Activated T-cell treated with anti-CD3 and anti-CD28 coated beads, Interleukin-2, amount 50 U/mL, for 72 hours (primary cell): ENCODE results near the gene RCSD1. TPM values are rescaled to one million over a fixed set of nuclear protein-coding genes. Genes with fewer than 3 reads are reported as not detected.
A peak's percentile ranks its signal among the peaks of the same experiment; 100 is the strongest.

Experiments
- ATAC-seq, 2 donors: fragments of 150-1000 bp; cut with Tn5 transposase; replicated peaks in 1 of 2; 2 replicates each; pipeline ENCODE4 v1.10.0; 2021; ENCODE audit warnings: moderate library complexity in 2 of 2, mild to moderate bottlenecking in 1 of 2
- DNase-seq, 2 donors: peaks; one replicate each; pipeline ENCODE4 v3.0.0; 2021 to 2022; ENCODE audit warnings: mixed read lengths in 1 of 2
- H3K27ac Mint-ChIP-seq: one replicate; pipeline ENCODE4 v1.8.0; 2022; ENCODE audit warnings: mild to moderate bottlenecking, moderate library complexity, mixed read lengths
- H3K27me3 Mint-ChIP-seq: one replicate; pipeline ENCODE4 v1.8.0; 2022; ENCODE audit warnings: low read depth, mixed read lengths
- H3K36me3 Mint-ChIP-seq, 2 donors: one replicate each; pipeline ENCODE4 v1.8.0; 2022; ENCODE audit warnings: mixed read lengths in 2 of 2, mild to moderate bottlenecking in 1 of 2; ENCODE audit not compliant: insufficient read depth in 2 of 2
- H3K4me1 Mint-ChIP-seq: one replicate; pipeline ENCODE4 v1.8.0; 2022; ENCODE audit warnings: low read depth, mixed read lengths
- H3K4me3 Mint-ChIP-seq, 2 donors: one replicate each; pipeline ENCODE4 v1.8.0; 2022; ENCODE audit warnings: mild to moderate bottlenecking in 2 of 2, mixed read lengths in 2 of 2, moderate library complexity in 2 of 2
- H3K9me3 Mint-ChIP-seq, 2 donors: one replicate each; pipeline ENCODE4 v1.8.0; 2022; ENCODE audit warnings: mixed read lengths in 2 of 2
- total RNA-seq, 2 donors: library from RNA; stranded (reverse); gene quantifications; one replicate each; pipeline ENCODE4 v1.2.3, GENCODE V29; 2022

The RCSD1 gene, protein sequence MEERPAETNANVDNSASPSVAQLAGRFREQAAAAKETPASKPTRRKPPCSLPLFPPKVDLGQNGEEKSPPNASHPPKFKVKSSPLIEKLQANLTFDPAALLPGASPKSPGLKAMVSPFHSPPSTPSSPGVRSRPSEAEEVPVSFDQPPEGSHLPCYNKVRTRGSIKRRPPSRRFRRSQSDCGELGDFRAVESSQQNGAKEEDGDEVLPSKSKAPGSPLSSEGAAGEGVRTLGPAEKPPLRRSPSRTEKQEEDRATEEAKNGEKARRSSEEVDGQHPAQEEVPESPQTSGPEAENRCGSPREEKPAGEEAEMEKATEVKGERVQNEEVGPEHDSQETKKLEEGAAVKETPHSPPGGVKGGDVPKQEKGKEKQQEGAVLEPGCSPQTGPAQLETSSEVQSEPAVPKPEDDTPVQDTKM
- total RNA-seq, result 10 to 100 TPM; 62.0 to 69.5 TPM

DNA sequence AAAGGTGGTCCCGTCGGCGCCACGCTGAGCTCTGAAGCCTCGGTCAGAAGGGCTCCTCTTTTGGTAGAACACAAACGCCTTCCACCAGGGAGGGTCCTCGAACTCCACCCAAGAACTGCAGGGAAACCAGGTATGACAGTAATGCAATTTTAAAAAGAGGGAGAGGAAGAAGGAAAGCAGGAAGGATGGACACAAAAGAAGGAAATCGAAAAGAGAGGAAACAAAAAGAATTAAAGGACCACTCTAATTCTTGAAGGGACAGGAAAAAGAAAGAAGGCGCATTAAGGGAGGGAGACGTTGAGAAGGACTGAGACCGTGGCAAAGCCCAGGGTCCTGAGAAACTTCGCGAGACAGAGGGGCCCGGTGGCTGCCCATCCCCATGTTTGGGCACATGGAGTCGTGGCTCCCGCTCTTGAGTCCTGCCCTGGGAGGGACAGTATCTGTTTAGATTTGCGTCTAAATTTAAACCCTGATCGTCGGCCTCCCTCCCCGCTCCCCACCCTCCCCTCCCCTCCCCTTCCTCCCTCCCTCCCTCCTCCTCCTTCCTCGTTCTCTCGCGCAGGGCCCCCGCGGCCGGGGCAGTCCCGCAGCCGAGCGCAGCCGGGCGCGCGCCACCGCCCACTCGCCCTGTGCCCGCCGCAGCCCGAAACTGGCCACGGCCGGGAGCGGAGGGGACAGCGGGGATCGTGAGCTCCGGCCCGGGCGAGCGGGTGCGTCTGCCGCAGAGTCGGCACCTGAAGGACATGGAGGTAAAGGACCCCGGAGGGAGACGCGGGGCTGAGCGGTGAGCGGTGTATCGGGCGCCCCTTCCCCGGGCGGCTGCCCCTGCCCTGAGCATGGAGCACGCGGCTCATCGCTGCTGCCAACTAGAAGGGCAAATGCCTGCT lies at the start of gene RCSD1:
TSS of gene RCSD1 (plus strand) at position 552 of the 887 bp plus-strand sequence. CDS start at position 744, 192 bp downstream.
- DNase-seq (peak; percentile 75 to 81), ATAC-seq (peak; percentile 33 to 39)
- H3K27me3 Mint-ChIP-seq, result no peaks in the 10 kb centered on the region
- H3K4me3 Mint-ChIP-seq, result peak within 1 kb of the TSS; percentile 92 to 98
- peaks cover 18 to 27% of the 10 kb centered on the region in 2 donors for H3K36me3 Mint-ChIP-seq
- H3K9me3 Mint-ChIP-seq, result peaks cover 5 to 6% of the 10 kb centered on the region in 2 donors
- peak within 1 kb of the TSS; percentile 95 for H3K27ac Mint-ChIP-seq
- H3K4me1 Mint-ChIP-seq, result peaks cover 77% of the 10 kb centered on the region

DNA sequence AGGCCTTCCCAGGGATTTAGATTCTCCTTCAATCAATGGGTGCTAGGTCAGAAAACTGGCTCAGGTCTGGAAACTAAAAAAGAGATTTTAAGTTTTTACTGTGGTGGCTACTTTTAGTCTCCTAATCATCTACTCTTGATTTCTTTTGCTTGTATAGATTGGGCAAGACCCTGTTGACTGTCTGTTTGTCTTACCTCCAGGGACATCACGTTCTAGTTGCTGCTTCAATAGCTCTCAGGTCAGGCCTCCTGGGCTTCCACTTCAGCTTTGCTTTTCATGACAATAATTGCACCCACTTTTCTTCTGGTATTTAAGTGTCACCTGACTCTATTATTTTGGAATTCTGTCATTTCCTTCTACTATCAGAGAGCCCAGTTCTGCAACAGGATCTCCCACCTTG lies 48.0 kb upstream of the RCSD1 start:
- H3K4me3 Mint-ChIP-seq, result no peak overlapping the region
- ATAC-seq (no peak), DNase-seq (no peak)
- no peaks in the 10 kb centered on the region for H3K36me3 Mint-ChIP-seq
- peaks cover 6% of the 10 kb centered on the region for H3K27me3 Mint-ChIP-seq
- no peak overlapping the region for H3K27ac Mint-ChIP-seq
- no peaks in the 10 kb centered on the region for H3K4me1 Mint-ChIP-seq
- H3K9me3 Mint-ChIP-seq, result no peaks in the 10 kb centered on the region

DNA sequence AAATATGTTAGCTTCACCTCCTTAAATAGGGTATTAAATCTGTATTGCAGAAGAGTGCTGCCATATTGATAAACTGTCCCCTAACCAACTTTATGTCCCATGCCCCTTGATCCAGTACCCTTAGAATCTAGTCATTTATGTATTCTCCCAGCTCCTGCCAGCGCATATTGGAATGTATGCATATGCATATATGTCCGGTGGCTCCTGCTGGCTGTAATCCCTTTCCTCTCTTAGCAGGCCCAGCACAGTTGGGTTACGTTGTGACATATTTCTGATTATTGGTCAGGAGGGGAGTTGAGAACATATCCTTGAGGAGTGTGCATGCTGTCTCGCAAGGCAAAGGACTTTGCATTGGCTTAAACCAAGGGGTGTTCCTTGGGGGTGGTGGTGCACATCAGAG lies 47.3 kb upstream of the RCSD1 start:
- H3K36me3 Mint-ChIP-seq, result no peaks in the 10 kb centered on the region

DNA sequence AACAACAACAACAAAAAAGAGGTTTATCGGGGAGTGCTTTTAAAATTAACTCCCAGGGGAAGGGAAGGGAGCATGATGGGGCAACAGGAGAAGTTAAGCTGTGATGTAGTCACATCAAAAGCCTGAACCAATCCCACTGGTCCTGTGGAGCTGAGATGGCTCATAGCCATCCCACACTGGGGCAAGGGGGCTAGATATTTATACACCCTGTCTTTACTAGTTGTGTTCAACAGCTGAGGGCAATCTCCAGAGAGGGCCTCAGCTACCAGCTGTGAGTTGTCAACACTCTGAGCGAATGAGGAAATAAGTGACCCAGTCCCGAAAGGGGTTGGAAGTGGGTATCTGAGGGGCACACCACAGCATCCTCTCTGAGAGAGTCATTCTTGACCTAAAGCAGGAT lies 45.5 kb upstream of the RCSD1 start:
- H3K27ac Mint-ChIP-seq, result no peak overlapping the region
- ATAC-seq, result no peak
- H3K36me3 Mint-ChIP-seq, result no peaks in the 10 kb centered on the region
- no peaks in the 10 kb centered on the region for H3K27me3 Mint-ChIP-seq
- no peak for DNase-seq
- no peak overlapping the region for H3K4me3 Mint-ChIP-seq
- no peaks in the 10 kb centered on the region for H3K9me3 Mint-ChIP-seq
- no peaks in the 10 kb centered on the region for H3K4me1 Mint-ChIP-seq

More for the DNA sequence above, 47.3 kb upstream of the RCSD1 start:
- ATAC-seq (no peak), DNase-seq (no peak)
- H3K4me1 Mint-ChIP-seq, result no peaks in the 10 kb centered on the region
- no peak overlapping the region for H3K4me3 Mint-ChIP-seq
- peaks cover 4% of the 10 kb centered on the region for H3K27me3 Mint-ChIP-seq
- H3K9me3 Mint-ChIP-seq, result no peaks in the 10 kb centered on the region
- no peak overlapping the region for H3K27ac Mint-ChIP-seq

DNA sequence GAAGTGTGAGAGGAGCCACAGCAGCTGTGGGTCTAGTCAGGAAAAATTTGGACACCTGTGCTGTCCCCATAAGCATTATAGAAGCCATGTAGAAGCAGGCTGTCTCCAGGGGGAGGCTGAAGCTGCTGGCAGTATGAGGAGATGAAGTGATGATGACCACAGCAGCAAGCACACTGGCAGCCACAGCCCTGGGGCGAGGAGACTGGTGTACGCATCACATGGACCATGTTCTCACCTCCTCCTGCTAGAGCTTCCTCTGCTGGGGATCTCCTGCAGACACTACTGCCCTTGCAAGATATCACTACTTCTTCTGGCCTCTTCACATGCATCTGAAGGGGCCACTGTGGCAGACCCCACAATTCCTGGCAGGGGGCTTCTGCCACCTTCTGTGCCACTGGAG lies 42.7 kb upstream of the RCSD1 start:
- Mint-ChIP-seq H3K4me1 (no peaks in the 10 kb centered on the region), H3K4me3 (no peak overlapping the region), H3K27me3 (no peaks in the 10 kb centered on the region), H3K27ac (no peak overlapping the region), H3K36me3 (no peaks in the 10 kb centered on the region), H3K9me3 (no peaks in the 10 kb centered on the region)
- no peak for DNase-seq
- ATAC-seq, result no peak

DNA sequence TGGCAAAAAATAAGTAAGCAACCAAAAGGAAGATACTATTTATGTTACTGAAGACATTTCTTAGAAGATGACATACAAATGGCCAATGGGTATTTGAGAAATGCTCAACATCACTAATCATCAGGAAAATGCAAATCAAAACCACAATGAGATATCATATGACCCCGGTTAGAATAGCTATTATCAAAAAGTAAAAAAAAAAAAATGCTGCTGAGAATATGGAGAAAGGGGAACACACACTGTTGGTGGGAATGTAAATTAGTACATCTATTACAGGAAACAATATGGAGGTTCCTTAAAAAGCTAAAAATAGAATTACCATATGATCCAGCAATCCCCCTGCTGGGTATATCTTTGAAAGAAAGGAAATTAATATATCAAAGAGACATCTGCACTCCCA lies 42.2 kb upstream of the RCSD1 start:
- no peak overlapping the region for H3K27ac Mint-ChIP-seq
- no peaks in the 10 kb centered on the region for H3K36me3 Mint-ChIP-seq
- no peak overlapping the region for H3K4me3 Mint-ChIP-seq
- ATAC-seq, result no peak
- no peaks in the 10 kb centered on the region for H3K27me3 Mint-ChIP-seq
- no peak for DNase-seq
- no peaks in the 10 kb centered on the region for H3K9me3 Mint-ChIP-seq
- no peaks in the 10 kb centered on the region for H3K4me1 Mint-ChIP-seq

DNA sequence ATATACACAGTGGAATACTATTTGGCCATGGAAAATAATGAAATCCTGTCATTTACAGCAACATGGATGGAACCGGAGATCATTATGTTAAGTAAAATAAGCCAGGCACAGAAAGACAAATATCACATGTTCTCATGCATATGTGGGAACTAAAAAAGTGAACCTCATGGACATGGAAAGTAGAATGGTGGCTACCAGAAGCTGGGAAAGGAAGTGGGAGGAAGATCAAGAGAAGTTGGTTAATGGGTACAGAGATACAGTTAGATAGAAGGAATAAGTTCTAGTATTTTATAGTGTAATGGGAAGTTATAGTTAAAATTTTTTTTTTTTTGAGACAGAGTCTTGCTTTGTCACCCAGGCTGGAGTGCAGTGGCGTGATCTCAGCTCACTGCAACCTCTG lies 41.7 kb upstream of the RCSD1 start:
- DNase-seq (no peak), ATAC-seq (no peak)
- no peaks in the 10 kb centered on the region for H3K36me3 Mint-ChIP-seq
- H3K9me3 Mint-ChIP-seq, result no peaks in the 10 kb centered on the region
- no peak overlapping the region for H3K27ac Mint-ChIP-seq
- no peaks in the 10 kb centered on the region for H3K4me1 Mint-ChIP-seq
- H3K27me3 Mint-ChIP-seq, result no peaks in the 10 kb centered on the region
- H3K4me3 Mint-ChIP-seq, result no peak overlapping the region

DNA sequence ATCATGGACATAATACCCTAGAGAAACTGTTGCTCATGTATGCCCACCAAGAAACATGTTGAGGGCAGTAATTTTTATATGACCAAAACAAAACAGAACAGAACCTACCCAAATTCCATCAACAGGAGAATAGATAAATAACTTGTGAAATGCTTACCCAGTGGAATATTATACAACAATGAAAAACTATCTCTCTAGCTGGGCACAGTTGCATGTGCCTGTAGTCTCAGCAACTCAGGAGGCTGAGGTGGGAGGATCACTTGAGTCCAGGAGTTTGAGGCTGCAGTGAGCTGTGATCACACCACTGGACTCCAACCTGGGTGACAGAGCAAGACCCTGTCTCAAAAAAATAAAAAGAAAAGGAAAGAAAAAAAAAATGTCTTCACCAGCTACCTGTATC lies 37.6 kb upstream of the RCSD1 start:
- H3K36me3 Mint-ChIP-seq, result no peaks in the 10 kb centered on the region
- H3K27ac Mint-ChIP-seq, result no peak overlapping the region
- H3K27me3 Mint-ChIP-seq, result no peaks in the 10 kb centered on the region
- H3K9me3 Mint-ChIP-seq, result no peaks in the 10 kb centered on the region
- DNase-seq (no peak), ATAC-seq (no peak)
- H3K4me3 Mint-ChIP-seq, result no peak overlapping the region
- H3K4me1 Mint-ChIP-seq, result no peaks in the 10 kb centered on the region

DNA sequence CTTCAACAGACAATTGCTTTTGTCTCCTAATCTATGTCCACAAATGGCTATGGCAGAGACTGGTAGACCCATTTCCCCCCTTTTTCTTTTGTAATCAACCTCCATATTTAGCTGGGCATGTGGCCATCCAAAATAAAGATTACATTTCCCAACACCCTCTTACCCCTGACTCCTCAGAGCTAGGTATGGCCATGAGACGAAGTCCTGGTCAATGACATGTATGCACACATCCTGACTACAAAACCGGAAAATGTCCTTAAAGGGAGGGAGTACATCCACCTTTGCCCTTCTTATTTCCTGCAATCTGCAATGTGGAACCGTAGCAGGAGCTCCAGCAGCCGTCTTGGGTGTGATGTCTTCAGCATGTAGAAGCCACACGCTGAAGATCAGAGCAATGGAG lies 36.2 kb upstream of the RCSD1 start:
- ATAC-seq, result no peak
- H3K9me3 Mint-ChIP-seq, result no peaks in the 10 kb centered on the region
- H3K36me3 Mint-ChIP-seq, result no peaks in the 10 kb centered on the region
- no peaks in the 10 kb centered on the region for H3K27me3 Mint-ChIP-seq
- no peak overlapping the region for H3K4me3 Mint-ChIP-seq
- H3K27ac Mint-ChIP-seq, result no peak overlapping the region
- DNase-seq, result no peak
- H3K4me1 Mint-ChIP-seq, result no peaks in the 10 kb centered on the region

DNA sequence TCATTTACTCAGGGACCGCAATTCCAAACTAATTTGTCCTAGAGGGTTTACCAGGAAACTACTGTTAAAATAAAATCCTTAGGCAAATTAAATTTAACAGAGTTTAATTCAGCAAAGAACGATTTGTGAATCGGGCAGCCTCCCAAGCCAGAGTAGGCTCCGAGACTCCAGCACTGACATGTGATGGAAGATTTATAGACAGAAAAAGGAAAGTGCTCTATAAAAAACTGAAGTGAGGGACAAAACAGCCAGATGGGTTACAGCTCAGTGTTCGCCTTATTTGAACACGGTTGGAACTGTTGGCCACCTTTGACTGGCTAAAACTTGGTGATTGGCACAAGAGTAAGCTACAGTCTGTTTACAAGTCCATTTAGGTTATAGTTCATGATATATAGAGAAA lies 35.2 kb upstream of the RCSD1 start:
- Mint-ChIP-seq H3K36me3 (no peaks in the 10 kb centered on the region), H3K9me3 (no peaks in the 10 kb centered on the region), H3K4me3 (no peak overlapping the region), H3K4me1 (peaks cover 2% of the 10 kb centered on the region), H3K27ac (no peak overlapping the region), H3K27me3 (no peaks in the 10 kb centered on the region)
- ATAC-seq (no peak), DNase-seq (no peak)

DNA sequence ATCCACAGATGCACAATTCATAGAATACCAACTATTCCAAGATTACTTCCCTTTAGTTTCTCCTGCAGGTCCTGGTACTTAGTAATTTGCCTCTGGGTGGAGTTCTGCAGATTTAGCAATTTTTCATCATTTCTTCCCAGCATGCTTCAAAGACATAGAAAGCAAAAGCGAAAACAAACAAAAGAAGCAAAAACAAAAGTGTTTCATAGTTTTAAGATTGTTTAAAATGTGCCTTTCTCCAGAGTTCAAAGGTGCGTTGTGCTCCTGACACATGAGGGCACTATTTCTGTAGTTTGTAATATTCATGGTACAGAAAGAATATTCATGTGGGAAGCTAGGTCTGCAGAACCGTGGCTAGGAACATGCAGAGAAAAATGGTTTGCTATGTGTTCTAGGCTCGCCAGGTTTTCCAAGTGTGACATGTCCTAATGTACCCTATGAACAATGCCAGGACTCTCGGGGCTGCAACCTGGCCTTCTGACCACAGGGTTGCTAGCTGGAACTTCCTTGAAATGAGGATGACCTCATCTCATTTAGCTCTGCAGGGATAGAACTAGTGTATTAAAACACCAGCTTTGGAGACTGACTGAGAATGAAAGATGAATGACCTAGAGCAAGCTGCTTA lies 30.0 kb upstream of the RCSD1 start:
- no peaks in the 10 kb centered on the region for H3K27me3 Mint-ChIP-seq
- peaks cover 1% of the 10 kb centered on the region in 2 donors for H3K36me3 Mint-ChIP-seq
- peak overlapping the region; percentile 97 for H3K27ac Mint-ChIP-seq
- peak overlapping the region; percentile 71 to 74 for H3K4me3 Mint-ChIP-seq
- ATAC-seq (peak; percentile 84 to 91), DNase-seq (peak; percentile 27 to 32)
- H3K4me1 Mint-ChIP-seq, result peaks cover 39% of the 10 kb centered on the region
- no peaks in the 10 kb centered on the region for H3K9me3 Mint-ChIP-seq

DNA sequence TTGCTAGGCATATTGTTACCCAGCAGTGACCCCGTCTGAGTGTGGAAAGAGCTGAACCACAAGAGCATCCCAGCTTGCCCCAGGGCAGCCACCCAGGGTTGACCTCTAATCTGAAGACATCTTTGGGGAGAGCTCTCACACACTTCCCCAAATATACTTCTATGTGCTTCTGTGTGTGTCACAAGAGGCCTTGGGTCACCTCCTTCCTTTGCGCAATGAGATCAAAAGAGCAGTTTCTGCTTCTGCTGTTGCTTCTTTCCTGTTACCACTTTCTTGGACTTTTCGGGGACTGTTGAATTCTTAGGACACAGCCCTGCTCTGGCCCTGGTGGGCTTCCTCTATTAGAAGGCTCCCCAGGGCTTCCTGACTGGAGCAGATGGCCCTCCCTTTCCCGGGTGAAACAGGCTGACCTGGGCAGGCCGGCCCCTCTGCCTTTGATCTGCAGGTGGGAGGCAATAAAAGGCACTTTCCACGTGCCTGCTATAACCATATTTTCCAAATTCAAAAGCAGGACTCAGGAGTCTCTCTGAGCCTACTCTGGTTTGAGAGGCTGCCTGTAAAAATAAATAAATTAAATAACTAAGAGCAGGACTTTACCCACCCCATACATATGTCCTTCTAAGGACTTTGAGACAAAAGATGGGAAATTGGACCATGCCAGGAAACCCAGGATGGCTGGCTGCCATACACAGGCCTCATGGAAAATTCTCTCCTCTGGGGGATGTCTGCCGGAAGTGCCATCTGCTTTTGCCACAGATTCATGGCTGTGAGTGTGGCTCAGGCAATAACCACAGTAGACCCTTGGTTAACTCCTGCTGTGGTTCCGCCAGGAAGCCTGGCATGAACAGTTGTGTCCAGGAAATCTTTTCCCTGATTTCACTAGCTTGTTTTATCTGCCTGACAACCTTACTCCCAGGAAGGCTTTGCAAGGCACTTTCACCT lies 28.3 kb upstream of the RCSD1 start:
- Mint-ChIP-seq H3K9me3 (no peaks in the 10 kb centered on the region), H3K4me3 (peak overlapping the region; percentile 71 to 74), H3K36me3 (peaks cover 2% of the 10 kb centered on the region in 2 donors), H3K4me1 (peaks cover 39% of the 10 kb centered on the region), H3K27me3 (no peaks in the 10 kb centered on the region), H3K27ac (peak overlapping the region; percentile 97)
- ATAC-seq (peak; percentile 23 to 48), DNase-seq (peak in 1 of 2 donors; percentile 21)
